GM12878 (cell line): ENCODE measurements around the gene ZNF618. TPM values are rescaled to one million over a fixed set of nuclear protein-coding genes. Genes with fewer than 3 reads are reported as not detected.

ENCODE experiments used
- ATAC-seq: fragments of 200-7000 bp; cut with Tn5 transposase; 3 replicates; pipeline ENCODE4 v1.9.1; 2020; ENCODE audit warnings: mild to moderate bottlenecking, moderate library complexity
- BruUV-seq: library from RNA; stranded (reverse); fragments of 400-500 nt; replicated peaks from 2 replicates; lab custom pipeline; 2021; lab: Mats Ljungman, UMichigan
- CTCF ChIA-PET: fragments of 300-600 bp; sonication (Branson Sonifier 250); formaldehyde crosslinking; extraction: SDS; loops from one replicate; lab custom pipeline; 2021; ENCODE audit warnings: inconsistent platforms; lab: Yijun Ruan, JAX
- POLR2A ChIA-PET: fragments of 350-600 bp; formaldehyde crosslinking; extraction: SDS; loops from one replicate; lab custom pipeline; 2021; ENCODE audit warnings: inconsistent platforms; lab: Charles Lee
- RAD21 ChIA-PET: fragments of 300-600 bp; sonication (Branson Sonifier 250); formaldehyde crosslinking; loops from one replicate; lab custom pipeline; 2023; ENCODE audit warnings: antibody characterized with exemption; ENCODE audit not compliant: unreplicated experiment; lab: Charles Lee
- SMC1A ChIA-PET: fragments of 300-600 bp; sonication (Branson Sonifier 250); formaldehyde crosslinking; loops from one replicate; lab custom pipeline; 2023; ENCODE audit not compliant: unreplicated experiment, uncharacterized antibody; lab: Charles Lee
- DNase-seq: peaks from one replicate; pipeline ENCODE4 v3.0.0-alpha.2; 2011; ENCODE audit warnings: low read depth, low spot score
- FAIRE-seq: peaks from 3 replicates; lab custom pipeline; 2011; peaks lifted over from hg19 to GRCh38; lab: Jason Lieb, UNC
- H2AFZ ChIP-seq: 2 replicates; pipeline ENCODE4 v1.6.0; 2011; ENCODE audit warnings: low read depth, low read length, control low read depth; ENCODE audit not compliant: control insufficient read depth
- H3K27ac ChIP-seq: 2 replicates; pipeline ENCODE4 v1.5.1; 2011; ENCODE audit warnings: control low read depth; ENCODE audit not compliant: control insufficient read depth, insufficient read depth
- H3K27me3 ChIP-seq, 2 experiments: replicated peaks in 1 of 2; 2 replicates each; pipeline versions ENCODE4 v1.6.0 to v1.6.1; 2011; ENCODE audit warnings: low read length in 1 of 2; ENCODE audit not compliant: control insufficient read depth in 2 of 2, insufficient read depth in 2 of 2
- H3K36me3 ChIP-seq, 2 experiments: 2 replicates each; pipeline ENCODE4 v1.5.1; 2011; ENCODE audit warnings: low read length in 1 of 2; ENCODE audit not compliant: control insufficient read depth in 2 of 2, insufficient read depth in 2 of 2
- H3K4me1 ChIP-seq: 2 replicates; pipeline ENCODE4 v1.6.1; 2011; ENCODE audit warnings: mild to moderate bottlenecking, low read length, moderate library complexity, mixed read lengths; ENCODE audit not compliant: control insufficient read depth, insufficient read depth
- H3K4me2 ChIP-seq: 2 replicates; pipeline ENCODE4 v1.6.0; 2011; ENCODE audit warnings: control low read depth; ENCODE audit not compliant: control insufficient read depth, insufficient read depth
- H3K4me3 ChIP-seq: fragments of 200-600 bp; sonication (generic); 2 replicates; pipeline ENCODE4 v1.5.1; 2016
- H3K79me2 ChIP-seq: 2 replicates; pipeline ENCODE4 v1.6.0; 2011; ENCODE audit warnings: low read length; ENCODE audit not compliant: control insufficient read depth, insufficient read depth
- H3K9ac ChIP-seq: 2 replicates; pipeline ENCODE4 v1.8.0; 2011; ENCODE audit warnings: low read length, control low read depth, mixed read lengths; ENCODE audit not compliant: control insufficient read depth, insufficient read depth
- H3K9me3 ChIP-seq: replicated peaks from 3 replicates; pipeline ENCODE4 v1.5.1; 2011; ENCODE audit warnings: mild to moderate bottlenecking, low read length; ENCODE audit not compliant: control insufficient read depth, insufficient read depth
- H4K20me1 ChIP-seq: 2 replicates; pipeline ENCODE4 v1.6.0; 2011; ENCODE audit not compliant: control insufficient read depth, insufficient read depth
- CBX3 ChIP-seq: fragments of 200-600 bp; sonication (generic); IDR thresholded peaks from 2 replicates; pipeline ENCODE4 v1.6.1; 2016; ENCODE audit warnings: low read depth, borderline replicate concordance
- HDAC6 ChIP-seq: fragments of 200-600 bp; sonication (generic); IDR thresholded peaks from one replicate; pipeline ENCODE4 v1.8.0; 2017; ENCODE audit warnings: antibody characterized with exemption; ENCODE audit not compliant: unreplicated experiment
- LARP7 ChIP-seq: fragments of 450-650 bp; IDR thresholded peaks from 2 replicates; pipeline ENCODE4 v1.6.1; 2017; ENCODE audit warnings: mild to moderate bottlenecking
- NBN ChIP-seq: fragments of 450-650 bp; IDR thresholded peaks from 2 replicates; pipeline ENCODE4 v1.6.1; 2016
- PKNOX1 ChIP-seq: fragments of 450-650 bp; IDR thresholded peaks from 2 replicates; pipeline ENCODE4 v1.6.1; 2016; ENCODE audit warnings: mild to moderate bottlenecking
- SREBF2 ChIP-seq: IDR thresholded peaks from 2 replicates; pipeline ENCODE4 v1.6.1; 2012; ENCODE audit warnings: mild to moderate bottlenecking, low read length
- STAT1 ChIP-seq: fragments of 450-650 bp; conservative IDR thresholded peaks from 2 replicates; pipeline ENCODE4 v1.6.1; 2014; ENCODE audit warnings: antibody characterized with exemption, mild to moderate bottlenecking
- STAT3 ChIP-seq: IDR thresholded peaks from 2 replicates; pipeline ENCODE4 v1.6.1; 2011; ENCODE audit warnings: low read depth, low read length, improper control_type of control experiment
- WRNIP1 ChIP-seq: IDR thresholded peaks from 2 replicates; pipeline ENCODE4 v1.6.1; 2011; ENCODE audit warnings: low read depth, low read length, improper control_type of control experiment, borderline replicate concordance
- YBX1 ChIP-seq: fragments of 450-650 bp; IDR thresholded peaks from 2 replicates; pipeline ENCODE4 v1.6.1; 2016; ENCODE audit warnings: antibody characterized with exemption
- WGBS: methylation state at CpG from one replicate; pipeline ENCODE4 v1.1.6; 2016; ENCODE audit warnings: low lambda C conversion rate; ENCODE audit not compliant: insufficient replicate concordance, insufficient coverage; ENCODE audit errors: missing lambda C conversion rate; 5-methylcytosine and 5-hydroxymethylcytosine counted together
- in situ Hi-C: fragments of 300-500 bp; cut with MboI; formaldehyde crosslinking; loops from 9 replicates; pipeline ENCODE4 v1.14.3; 2018; ENCODE audit warnings: mixed read lengths
- intact Hi-C: fragments of 100-400 bp; cut with micrococcal nuclease; formaldehyde crosslinking; loops from one replicate; pipeline ENCODE4 v1.14.2; 2022; ENCODE audit not compliant: unreplicated experiment
- polyA plus RNA-seq, 11 experiments: library from polyadenylated mRNA; depleted of rRNA in 4 of 11; unstranded in 6 of 11; stranded (reverse) in 5 of 11; fragments of >200 nt; fragmentation: Nextera tagmentation in 4 of 11; fragmentation: Illumina TruSeq in 1 of 11; extraction: Ambion mirVana in 4 of 11; extraction: Trizol in 1 of 11; gene quantifications; 1 replicate in 1 of 11; 2 replicates in 10 of 11; pipeline versions ENCODE4 v1.2.1 to v1.2.3, GENCODE V29; 2011 to 2016; ENCODE audit warnings: inconsistent platforms in 2 of 11, missing spikeins in 2 of 11, low read depth in 1 of 11
- total RNA-seq, 4 experiments: library from RNA; depleted of rRNA in 3 of 4; stranded (reverse); fragments of >200 nt in 3 of 4; fragmentation: Illumina TruSeq in 1 of 4; extraction: Trizol in 1 of 4; gene quantifications; 2 replicates each; pipeline versions ENCODE4 v1.2.1 to v1.2.3, GENCODE V29; 2013 to 2021
- TF ChIP-seq, protein P1 (sequence below): IDR thresholded peaks from 2 replicates; pipeline ENCODE4 v1.6.1; 2012; ENCODE audit warnings: low read depth, low read length, improper control_type of control experiment
- TF ChIP-seq, protein P2 (sequence below): fragments of 450-650 bp; IDR thresholded peaks from 2 replicates; pipeline ENCODE4 v1.6.1; 2018; ENCODE audit warnings: borderline replicate concordance, mild to moderate bottlenecking; ENCODE audit not compliant: partially characterized antibody

Gene ZNF618
- total and polyA plus RNA-seq, 10 of the 15 experiments (the other 5 are each of a cell fraction or from before 2014, with no cell fraction given): 0.01 to 0.24 (median 0.06) TPM; not detected in 2

- CTCF ChIA-PET: no interaction called here
- 0% methylated on average over 5 of the region's 5 CpGs for WGBS
These were observed 113.8 kb downstream of the ZNF618 start for GRCh38 chr9:113989714-113990569.

More at GRCh38 chr9:113989714-113990569, 113.8 kb downstream of the ZNF618 start:
- POLR2A ChIA-PET: no interaction called here
- no peaks in the 10 kb centered on the region for H3K36me3 ChIP-seq
- FAIRE-seq: no peak
- no peak overlapping the region for H2AFZ ChIP-seq
- no peaks in the 10 kb centered on the region; a peak in 1 of 4 replicates for H3K27me3 ChIP-seq
- BruUV-seq: no TSS peak
- DNase-seq: no peak
- no peaks in the 10 kb centered on the region for H4K20me1 ChIP-seq
- H3K4me2 ChIP-seq: no peak overlapping the region
- H3K4me3 ChIP-seq: no peak overlapping the region
- in situ Hi-C loops (no loop called here), intact Hi-C loops (no loop called here)
- no peak overlapping the region for H3K9ac ChIP-seq
- TF ChIP-seq SREBF2: no peak
- TF ChIP-seq, protein P1, sequence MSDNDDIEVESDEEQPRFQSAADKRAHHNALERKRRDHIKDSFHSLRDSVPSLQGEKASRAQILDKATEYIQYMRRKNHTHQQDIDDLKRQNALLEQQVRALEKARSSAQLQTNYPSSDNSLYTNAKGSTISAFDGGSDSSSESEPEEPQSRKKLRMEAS: no peak
- TF ChIP-seq STAT3: no peak
- no peak for TF ChIP-seq CBX3
- no peak for TF ChIP-seq LARP7
- no peak for TF ChIP-seq PKNOX1
- no peak for TF ChIP-seq STAT1
- no peak for TF ChIP-seq YBX1
- TF ChIP-seq WRNIP1: no peak
- no peak for TF ChIP-seq HDAC6
- TF ChIP-seq NBN: no peak
- TF ChIP-seq, protein P2, sequence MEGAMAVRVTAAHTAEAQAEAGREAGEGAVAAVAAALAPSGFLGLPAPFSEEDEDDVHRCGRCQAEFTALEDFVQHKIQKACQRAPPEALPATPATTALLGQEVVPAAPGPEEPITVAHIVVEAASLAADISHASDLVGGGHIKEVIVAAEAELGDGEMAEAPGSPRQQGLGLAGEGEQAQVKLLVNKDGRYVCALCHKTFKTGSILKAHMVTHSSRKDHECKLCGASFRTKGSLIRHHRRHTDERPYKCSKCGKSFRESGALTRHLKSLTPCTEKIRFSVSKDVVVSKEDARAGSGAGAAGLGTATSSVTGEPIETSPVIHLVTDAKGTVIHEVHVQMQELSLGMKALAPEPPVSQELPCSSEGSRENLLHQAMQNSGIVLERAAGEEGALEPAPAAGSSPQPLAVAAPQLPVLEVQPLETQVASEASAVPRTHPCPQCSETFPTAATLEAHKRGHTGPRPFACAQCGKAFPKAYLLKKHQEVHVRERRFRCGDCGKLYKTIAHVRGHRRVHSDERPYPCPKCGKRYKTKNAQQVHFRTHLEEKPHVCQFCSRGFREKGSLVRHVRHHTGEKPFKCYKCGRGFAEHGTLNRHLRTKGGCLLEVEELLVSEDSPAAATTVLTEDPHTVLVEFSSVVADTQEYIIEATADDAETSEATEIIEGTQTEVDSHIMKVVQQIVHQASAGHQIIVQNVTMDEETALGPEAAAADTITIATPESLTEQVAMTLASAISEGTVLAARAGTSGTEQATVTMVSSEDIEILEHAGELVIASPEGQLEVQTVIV: no peak
- RAD21 ChIA-PET: no interaction called here
- no peaks in the 10 kb centered on the region for H3K4me1 ChIP-seq
- no peaks in the 10 kb centered on the region for H3K79me2 ChIP-seq
- no peak overlapping the region for H3K27ac ChIP-seq
- no peaks in the 10 kb centered on the region for H3K9me3 ChIP-seq
- no peak for ATAC-seq
- SMC1A ChIA-PET: no interaction called here
